Measurements from ENCODE around the gene HBG1. TPM values are rescaled to one million over a fixed set of nuclear protein-coding genes. Genes with fewer than 3 reads are reported as not detected.

HBG1 gene
- total RNA-seq, 2 donors from 2014 or later: not detected

DNA sequence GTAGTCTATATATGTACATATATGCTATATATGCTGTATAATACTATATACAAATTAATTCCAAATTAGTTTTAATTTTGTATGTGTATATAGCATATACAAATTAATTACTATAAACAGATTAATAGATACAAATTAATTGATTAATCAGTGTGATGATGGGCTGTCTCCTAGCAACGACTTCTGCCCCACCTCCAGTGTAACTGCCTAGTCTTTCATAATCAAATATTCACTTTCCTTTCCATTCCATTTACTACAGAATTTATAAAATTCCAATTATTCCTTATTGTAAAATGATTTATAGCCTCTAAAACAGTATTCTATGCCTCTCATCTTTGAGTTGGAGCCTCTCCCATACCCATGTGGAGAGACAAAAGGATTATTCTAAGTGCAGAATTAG is 16.4 kb downstream of the HBG1 start:
- intact Hi-C loops (cut with DNase I): no loop called here
- ATAC-seq: no peak
- no peak for DNase-seq

DNA sequence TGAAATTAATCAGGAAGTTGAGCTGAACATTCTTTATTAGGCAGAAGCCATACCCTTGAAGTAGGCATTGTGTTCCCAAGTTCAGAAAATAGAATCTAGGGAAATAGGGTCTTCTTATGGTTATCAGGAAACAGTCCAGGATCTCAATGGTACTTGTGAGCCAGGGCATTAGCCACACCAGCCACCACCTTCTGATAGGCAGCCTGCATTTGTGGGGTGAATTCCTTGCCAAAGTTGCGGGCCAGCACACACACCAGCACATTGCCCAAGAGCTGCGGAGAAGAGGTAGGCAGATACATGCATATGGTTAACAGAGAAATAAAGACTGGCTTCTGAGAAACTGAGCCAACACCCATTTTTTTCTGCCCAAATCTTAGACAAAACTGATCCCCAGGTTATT is 16.8 kb downstream of the HBG1 start:
- ATAC-seq (no peak), DNase-seq (no peak)
- intact Hi-C loops (cut with DNase I): no loop called here

DNA sequence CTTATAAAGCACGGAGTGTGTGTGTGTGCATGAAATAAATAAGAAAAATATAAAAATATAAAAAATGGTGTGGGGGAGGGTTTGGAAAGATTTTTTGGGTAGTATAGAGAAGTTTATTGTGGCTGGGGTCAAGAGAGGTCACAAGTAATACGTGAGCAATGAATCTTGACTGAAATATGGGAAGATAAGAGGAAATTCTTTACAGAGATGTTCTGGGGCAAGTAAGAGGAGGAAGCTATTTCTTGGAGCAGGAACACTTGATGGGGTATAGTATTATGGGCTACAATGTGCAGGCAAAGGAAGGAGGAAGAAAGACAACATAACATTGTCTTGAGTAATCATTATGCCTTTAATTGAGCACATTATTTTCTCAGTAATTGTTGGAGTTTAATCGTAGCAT is 17.5 kb downstream of the HBG1 start:
- intact Hi-C loops (cut with DNase I): no loop called here
- DNase-seq: no peak

DNA sequence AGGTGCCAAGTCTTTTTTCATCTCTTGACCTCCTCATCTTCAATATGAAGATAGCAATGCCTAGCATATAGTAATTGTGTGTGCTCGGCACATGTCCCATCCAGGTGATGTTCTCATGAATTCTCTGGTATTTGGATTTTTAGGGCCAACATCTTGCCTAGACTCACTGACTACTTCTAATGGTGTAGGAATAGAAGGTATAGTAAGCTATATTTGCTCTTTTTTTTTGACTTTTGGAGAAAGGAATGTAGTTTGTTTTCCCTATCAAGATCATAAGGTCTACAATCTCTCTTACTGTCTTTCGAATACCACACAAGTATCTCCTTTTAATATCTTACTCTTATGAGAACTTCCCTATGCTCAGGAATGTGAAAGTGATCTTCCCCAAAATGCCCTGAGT is 18.5 kb downstream of the HBG1 start:
- intact Hi-C loops (cut with DNase I): no loop called here
- DNase-seq: no peak
- ATAC-seq: no peak

More for the DNA sequence above, 17.5 kb downstream of the HBG1 start:
- no peak for ATAC-seq

DNA sequence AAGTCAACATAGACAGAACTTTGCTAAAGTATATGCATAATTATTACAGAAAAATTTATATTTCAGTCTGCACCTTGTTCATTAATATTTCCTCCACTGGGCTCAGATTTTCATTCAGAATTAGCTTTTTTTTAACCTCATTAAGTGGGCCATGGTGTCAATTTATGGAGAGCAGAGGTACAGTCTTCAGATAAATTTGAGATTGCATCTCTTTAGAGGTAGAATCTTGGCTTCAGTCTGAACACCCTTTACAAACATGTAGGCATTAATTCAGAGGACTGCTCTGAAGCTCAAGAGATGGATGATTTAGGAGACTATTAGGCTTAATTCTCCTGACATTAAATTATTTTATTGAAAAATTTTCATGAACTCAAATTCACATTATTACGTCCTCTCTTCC is 19.4 kb downstream of the HBG1 start:
- ATAC-seq: no peak
- intact Hi-C loops (cut with DNase I): no loop called here
- DNase-seq: no peak

DNA sequence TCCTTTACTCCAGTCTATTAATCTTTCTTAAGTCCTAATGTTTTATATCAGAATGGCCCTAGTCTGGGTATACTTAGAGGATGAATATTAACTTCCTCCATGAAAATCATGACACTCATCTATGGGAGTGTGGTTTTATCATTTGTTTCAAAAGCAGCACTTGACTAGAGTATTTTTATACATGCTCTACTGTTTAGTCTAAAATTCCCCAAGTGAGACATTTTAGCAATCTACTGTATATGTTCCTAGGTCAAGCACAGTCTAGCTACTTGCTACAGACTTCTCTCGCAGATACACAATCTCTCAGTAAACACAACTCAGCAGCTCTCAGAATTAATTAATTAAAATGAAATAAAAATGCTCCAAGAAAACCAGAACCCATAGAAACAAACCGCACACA is 19.9 kb downstream of the HBG1 start:
- intact Hi-C loops (cut with DNase I): no loop called here
- no peak for DNase-seq
- no peak for ATAC-seq

DNA sequence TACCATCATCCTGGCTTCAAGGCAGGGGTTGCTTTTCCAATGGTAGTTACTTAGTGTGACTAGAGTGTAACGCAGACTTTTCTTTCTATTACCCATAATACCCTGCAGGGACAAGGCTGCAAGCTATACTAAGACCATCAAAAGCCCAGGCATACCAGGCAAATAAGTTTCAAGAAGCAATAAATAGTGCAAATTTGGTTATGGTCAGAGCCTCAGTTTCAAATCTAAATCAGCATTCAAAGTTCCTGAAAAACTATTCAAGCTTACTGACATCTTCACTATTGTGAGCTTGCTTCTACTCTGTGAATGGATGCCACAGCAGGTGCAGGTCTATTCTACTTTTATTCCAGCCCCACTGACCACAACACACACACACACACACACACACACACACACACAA is 20.3 kb downstream of the HBG1 start:
- intact Hi-C loops (cut with DNase I): no loop called here
- DNase-seq: no peak

DNA sequence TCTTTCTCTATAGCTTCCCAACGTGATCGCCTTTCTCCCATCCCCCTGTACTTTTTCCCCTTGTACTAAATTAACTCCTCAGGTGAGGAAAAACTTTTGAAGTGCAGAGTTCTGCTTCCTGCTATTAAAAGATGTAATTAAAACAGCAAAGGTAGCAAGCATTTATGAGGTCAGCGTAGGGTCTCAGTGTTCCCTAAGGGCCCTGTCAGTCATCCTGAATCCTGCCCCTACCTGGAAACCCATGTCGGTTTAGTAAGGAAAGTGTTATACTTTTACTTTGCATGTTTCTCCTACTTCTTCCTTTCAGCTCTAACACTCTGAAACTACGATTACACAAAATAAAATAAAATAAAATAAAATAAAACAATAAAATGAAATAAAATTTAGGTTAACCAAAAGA is 21.5 kb downstream of the HBG1 start:
- ATAC-seq (no peak), DNase-seq (no peak)
- intact Hi-C loops (cut with DNase I): no loop called here

More for the DNA sequence above, 20.3 kb downstream of the HBG1 start:
- no peak for ATAC-seq

DNA sequence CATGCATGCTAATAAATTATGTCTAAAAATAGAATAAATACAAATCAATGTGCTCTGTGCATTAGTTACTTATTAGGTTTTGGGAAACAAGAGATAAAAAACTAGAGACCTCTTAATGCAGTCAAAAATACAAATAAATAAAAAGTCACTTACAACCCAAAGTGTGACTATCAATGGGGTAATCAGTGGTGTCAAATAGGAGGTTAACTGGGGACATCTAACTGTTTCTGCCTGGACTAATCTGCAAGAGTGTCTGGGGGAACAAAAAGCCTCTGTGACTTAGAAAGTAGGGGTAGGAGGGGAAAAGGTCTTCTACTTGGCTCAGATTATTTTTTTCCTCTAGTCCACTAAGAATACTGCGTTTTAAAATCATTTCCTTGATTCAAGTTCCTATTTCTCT is 22.0 kb downstream of the HBG1 start:
- ATAC-seq (no peak), DNase-seq (no peak)
- intact Hi-C loops (cut with DNase I): no loop called here

DNA sequence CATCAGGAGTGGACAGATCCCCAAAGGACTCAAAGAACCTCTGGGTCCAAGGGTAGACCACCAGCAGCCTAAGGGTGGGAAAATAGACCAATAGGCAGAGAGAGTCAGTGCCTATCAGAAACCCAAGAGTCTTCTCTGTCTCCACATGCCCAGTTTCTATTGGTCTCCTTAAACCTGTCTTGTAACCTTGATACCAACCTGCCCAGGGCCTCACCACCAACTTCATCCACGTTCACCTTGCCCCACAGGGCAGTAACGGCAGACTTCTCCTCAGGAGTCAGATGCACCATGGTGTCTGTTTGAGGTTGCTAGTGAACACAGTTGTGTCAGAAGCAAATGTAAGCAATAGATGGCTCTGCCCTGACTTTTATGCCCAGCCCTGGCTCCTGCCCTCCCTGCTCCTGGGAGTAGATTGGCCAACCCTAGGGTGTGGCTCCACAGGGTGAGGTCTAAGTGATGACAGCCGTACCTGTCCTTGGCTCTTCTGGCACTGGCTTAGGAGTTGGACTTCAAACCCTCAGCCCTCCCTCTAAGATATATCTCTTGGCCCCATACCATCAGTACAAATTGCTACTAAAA is 22.8 kb downstream of the HBG1 start, which contains the start of gene HBB:
HBB (minus strand) TSS at position 340 of the 579 bp plus-strand sequence; CDS start at position 290, 50 bp downstream.
- ATAC-seq (peak in 1 of 2 donors; percentile 22), DNase-seq (no peak)

DNA sequence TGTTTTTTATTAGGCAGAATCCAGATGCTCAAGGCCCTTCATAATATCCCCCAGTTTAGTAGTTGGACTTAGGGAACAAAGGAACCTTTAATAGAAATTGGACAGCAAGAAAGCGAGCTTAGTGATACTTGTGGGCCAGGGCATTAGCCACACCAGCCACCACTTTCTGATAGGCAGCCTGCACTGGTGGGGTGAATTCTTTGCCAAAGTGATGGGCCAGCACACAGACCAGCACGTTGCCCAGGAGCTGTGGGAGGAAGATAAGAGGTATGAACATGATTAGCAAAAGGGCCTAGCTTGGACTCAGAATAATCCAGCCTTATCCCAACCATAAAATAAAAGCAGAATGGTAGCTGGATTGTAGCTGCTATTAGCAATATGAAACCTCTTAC is 24.2 kb downstream of the HBG1 start:
- ATAC-seq (no peak), DNase-seq (no peak)
- intact Hi-C loops (cut with DNase I): no loop called here

More for the DNA sequence above, 22.8 kb downstream of the HBG1 start, which contains the start of gene HBB:
- intact Hi-C loops (cut with DNase I): no loop called here

DNA sequence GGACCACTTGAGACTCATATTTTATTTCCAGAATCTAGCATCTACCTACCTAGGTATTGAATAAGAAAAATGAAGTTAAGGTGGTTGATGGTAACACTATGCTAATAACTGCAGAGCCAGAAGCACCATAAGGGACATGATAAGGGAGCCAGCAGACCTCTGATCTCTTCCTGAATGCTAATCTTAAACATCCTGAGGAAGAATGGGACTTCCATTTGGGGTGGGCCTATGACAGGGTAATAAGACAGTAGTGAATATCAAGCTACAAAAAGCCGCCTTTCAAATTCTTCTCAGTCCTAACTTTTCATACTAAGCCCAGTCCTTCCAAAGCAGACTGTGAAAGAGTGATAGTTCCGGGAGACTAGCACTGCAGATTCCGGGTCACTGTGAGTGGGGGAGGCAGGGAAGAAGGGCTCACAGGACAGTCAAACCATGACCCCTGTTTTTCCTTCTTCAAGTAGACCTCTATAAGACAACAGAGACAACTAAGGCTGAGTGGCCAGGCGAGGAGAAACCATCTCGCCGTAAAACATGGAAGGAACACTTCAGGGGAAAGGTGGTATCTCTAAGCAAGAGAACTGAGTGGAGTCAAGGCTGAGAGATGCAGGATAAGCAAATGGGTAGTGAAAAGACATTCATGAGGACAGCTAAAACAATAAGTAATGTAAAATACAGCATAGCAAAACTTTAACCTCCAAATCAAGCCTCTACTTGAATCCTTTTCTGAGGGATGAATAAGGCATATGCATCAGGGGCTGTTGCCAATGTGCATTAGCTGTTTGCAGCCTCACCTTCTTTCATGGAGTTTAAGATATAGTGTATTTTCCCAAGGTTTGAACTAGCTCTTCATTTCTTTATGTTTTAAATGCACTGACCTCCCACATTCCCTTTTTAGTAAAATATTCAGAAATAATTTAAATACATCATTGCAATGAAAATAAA is 24.8 kb downstream of the HBG1 start:
- intact Hi-C loops (cut with DNase I): no loop called here

DNA sequence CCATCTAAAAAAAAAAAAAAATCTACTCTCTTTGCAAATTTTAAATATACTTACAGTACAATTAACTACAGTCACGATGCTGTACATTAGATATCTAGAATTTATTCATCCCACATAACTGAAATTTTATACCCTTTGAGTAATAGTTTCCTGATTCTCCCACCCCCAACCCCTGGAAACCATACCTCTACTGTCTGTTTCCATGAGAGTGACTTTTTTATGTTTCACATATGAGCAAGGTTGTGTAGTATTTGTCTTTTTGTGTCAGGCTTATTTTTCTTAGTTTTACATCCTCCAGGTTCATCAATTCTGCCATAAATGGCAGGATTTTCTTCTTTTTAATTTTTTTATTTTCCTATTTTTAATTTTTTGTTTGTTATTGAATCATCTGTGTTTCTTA is 26.0 kb downstream of the HBG1 start:
- intact Hi-C loops (cut with DNase I): no loop called here
- DNase-seq (no peak), ATAC-seq (no peak)

More for the DNA sequence above, 24.8 kb downstream of the HBG1 start:
- no peak for ATAC-seq
- DNase-seq: no peak

DNA sequence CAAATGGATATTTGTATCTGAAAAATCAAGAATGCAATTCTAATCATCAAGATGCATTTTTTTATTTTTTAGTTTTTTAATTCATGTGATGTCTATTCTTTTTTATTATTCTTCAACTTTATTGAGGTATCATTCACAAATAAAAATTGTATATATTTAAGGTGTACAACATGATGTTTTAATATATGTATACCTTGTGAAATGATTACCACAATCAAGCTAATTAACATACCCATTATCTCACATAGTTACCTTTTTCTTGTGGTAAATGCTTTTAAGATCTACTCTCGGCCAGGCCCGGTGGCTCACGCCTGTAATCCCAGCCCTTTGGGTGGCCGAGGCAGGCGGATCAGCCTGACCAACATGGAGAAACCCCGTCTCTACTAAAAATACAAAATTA is 26.5 kb downstream of the HBG1 start:
- ATAC-seq: no peak
- no peak for DNase-seq
- intact Hi-C loops (cut with DNase I): no loop called here

DNA sequence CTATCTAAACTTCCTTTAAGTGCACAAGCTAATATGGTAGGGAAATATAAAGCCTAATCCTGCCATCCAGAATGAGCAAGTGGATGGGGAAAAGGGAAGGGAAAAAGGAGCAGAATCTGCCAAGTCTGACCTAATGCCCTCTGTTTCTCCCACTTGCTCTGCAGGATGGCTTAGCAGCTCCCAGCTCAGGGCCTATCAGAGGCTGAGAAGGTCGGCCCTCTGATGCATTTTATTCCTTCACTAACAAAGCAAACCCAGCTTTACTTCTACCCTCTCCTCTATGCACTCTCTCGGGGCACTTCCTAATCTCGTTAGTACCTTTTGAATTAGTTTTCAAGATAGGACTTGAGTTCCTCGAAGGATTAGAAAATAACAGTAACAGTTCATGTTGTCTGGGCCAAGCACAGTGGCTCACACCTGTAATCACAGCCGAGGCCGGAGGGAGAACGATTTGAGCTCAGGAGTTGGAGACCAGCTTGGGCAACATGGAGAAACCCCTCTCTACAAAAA is 39.2 kb downstream of the HBG1 start:
- intact Hi-C loops (cut with DNase I): no loop called here
- DNase-seq (no peak), ATAC-seq (no peak)

DNA sequence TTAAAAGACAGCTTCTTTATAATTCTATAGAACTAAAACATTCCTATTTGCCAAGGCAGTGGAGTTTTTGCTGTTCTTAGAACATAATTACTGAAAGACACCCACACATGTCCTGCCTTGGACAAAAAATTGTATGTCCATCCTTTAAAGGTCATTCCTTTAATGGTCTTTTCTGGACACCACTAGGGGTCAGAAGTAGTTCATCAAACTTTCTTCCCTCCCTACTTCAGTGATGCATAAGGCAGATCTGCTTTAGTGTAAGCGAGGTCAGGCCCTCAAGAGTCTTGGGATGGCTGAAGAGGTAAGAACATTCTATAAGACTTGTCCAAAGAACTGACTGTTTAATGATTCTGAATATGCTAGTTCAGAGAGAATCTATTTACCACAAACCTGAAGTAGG is 44.9 kb downstream of the HBG1 start:
- intact Hi-C loops (cut with DNase I): loop anchor here in 1 of 2 donors (2.0 kb wide), 1 partner anchor 176 kb away; no protein-coding TSS in a partner anchor
- DNase-seq (no peak), ATAC-seq (peak; percentile 55 to 58)

DNA sequence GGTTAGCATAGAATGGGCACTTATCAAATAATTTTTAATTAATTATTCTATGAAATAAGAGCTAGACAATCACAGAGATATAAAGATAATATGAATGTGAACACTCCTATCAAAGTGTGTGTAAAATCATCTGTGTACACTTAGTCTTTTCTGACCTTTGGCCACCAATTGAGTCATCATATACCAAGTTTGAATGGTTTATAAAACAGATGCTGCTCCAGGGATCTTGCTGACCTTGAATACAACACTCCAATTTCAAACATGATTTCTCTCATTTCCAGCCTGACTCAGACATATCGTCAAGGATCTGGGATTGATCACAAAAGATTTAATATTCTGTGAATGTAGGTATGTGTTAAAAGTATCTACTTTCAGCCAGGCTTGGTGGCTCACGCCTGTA is 46.3 kb downstream of the HBG1 start:
- intact Hi-C loops (cut with DNase I): no loop called here

DNA sequence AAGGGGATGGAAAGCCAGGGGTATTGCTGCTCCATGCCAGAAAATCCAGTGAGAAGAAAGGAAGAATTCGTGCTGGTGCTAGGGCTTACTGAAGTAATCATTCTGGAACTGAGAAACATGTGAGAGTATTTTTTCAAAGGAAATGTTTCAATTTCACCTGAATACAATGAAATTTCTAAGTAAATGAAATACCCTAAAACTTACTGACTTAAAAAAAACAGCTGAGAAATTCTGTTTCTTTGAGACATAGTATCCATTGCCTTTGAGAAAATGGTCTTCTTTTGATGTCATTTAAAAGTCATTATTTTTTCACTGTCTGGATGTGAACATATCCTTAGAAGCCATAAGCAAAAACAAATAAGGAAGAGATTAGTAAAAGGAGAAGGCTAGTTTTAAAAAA is 49.1 kb downstream of the HBG1 start, which contains the start of gene OR51V1:
OR51V1 (minus strand) TSS at position 101 of the 400 bp plus-strand sequence; CDS start at position 101, 0 bp downstream.
- DNase-seq: no peak
- intact Hi-C loops (cut with DNase I): no loop called here

More for the DNA sequence above, 46.3 kb downstream of the HBG1 start:
- DNase-seq (no peak), ATAC-seq (no peak)

DNA sequence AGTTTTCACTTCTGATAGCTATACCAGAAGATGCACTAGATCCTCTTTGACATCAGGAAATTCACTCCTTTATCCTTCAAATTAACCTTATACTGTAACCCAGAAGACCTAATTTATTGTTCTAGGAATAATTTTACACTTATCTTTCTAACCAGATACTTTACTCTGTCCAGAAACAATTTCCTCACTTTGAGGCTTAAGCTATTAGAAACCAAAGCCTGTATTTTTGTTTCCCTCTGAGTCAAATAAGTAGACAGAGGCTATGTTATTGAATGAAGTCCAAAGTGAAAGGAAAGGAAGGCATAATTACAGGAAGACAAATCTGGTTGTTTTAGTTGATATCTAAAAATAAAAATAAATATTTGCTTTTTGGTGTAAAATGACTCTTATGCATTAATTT is 51.4 kb downstream of the HBG1 start:
- no peak for DNase-seq
- ATAC-seq: no peak

More for the DNA sequence above, 49.1 kb downstream of the HBG1 start, which contains the start of gene OR51V1:
- no peak for ATAC-seq

More for the DNA sequence above, 51.4 kb downstream of the HBG1 start:
- intact Hi-C loops (cut with DNase I): no loop called here
